Measurements from ENCODE around the gene NOP58.

GRCh38 chr2:202299712-202300111 is 34.1 kb downstream of the NOP58 start:
- TF ChIP-seq CTCF (IDR thresholded peaks at IDR 0.05; ENCODE audit: low read length) = no peak
- TF ChIP-seq EZH2 (optimal IDR thresholded peaks at IDR 0.05; ENCODE audit: low read depth, low read length) = no peak

Data from MM.1S (cell line).